ENCODE data around the gene FASN.

- TF ChIP-seq, protein P1, sequence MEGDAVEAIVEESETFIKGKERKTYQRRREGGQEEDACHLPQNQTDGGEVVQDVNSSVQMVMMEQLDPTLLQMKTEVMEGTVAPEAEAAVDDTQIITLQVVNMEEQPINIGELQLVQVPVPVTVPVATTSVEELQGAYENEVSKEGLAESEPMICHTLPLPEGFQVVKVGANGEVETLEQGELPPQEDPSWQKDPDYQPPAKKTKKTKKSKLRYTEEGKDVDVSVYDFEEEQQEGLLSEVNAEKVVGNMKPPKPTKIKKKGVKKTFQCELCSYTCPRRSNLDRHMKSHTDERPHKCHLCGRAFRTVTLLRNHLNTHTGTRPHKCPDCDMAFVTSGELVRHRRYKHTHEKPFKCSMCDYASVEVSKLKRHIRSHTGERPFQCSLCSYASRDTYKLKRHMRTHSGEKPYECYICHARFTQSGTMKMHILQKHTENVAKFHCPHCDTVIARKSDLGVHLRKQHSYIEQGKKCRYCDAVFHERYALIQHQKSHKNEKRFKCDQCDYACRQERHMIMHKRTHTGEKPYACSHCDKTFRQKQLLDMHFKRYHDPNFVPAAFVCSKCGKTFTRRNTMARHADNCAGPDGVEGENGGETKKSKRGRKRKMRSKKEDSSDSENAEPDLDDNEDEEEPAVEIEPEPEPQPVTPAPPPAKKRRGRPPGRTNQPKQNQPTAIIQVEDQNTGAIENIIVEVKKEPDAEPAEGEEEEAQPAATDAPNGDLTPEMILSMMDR (IDR thresholded peaks at IDR 0.05; ENCODE audit: low read depth, low read length): no peak
- TF ChIP-seq EZH2phosphoT487 (IDR thresholded peaks at IDR 0.05; ENCODE audit: low read depth): no peak
Measured at GRCh38 chr17:82055965-82056728, 41.9 kb downstream of the FASN start.
